HG02943 (cell line): ENCODE data around the gene ARHGEF7.
A peak's percentile ranks its signal among the peaks of the same experiment; 100 is the strongest.

Experiments
- ATAC-seq: cut with Tn5 transposase; IDR thresholded peaks from one replicate; pipeline ENCODE4 v1.9.1; 2021; ENCODE audit warnings: mild to moderate bottlenecking, low read depth, moderate library complexity; ENCODE audit not compliant: unreplicated experiment

The ARHGEF7 gene

GRCh38 chr13:111286749-111287148 is 171.6 kb downstream of the ARHGEF7 start:
- no peak for ATAC-seq

GRCh38 chr13:111287201-111287600 is 172.1 kb downstream of the ARHGEF7 start:
- ATAC-seq, result no peak

GRCh38 chr13:111288276-111288675 is 173.2 kb downstream of the ARHGEF7 start:
- ATAC-seq, result no peak

- ATAC-seq, result no peak
These were observed 174.1 kb downstream of the ARHGEF7 start for GRCh38 chr13:111289251-111289650.

- no peak for ATAC-seq
These were observed 176.8 kb downstream of the ARHGEF7 start for GRCh38 chr13:111291908-111292307.

GRCh38 chr13:111292710-111293485 is 177.8 kb downstream of the ARHGEF7 start:
- ATAC-seq, result no peak

- no peak for ATAC-seq
These were observed 180.8 kb downstream of the ARHGEF7 start for GRCh38 chr13:111295886-111296285.

GRCh38 chr13:111296417-111296816 is 181.3 kb downstream of the ARHGEF7 start:
- ATAC-seq, result no peak

- ATAC-seq, result no peak
These were observed 183.3 kb downstream of the ARHGEF7 start for GRCh38 chr13:111298214-111298975.

GRCh38 chr13:111302045-111302726 is 187.1 kb downstream of the ARHGEF7 start:
- ATAC-seq, result no peak

GRCh38 chr13:111303559-111303958 is 188.4 kb downstream of the ARHGEF7 start:
- no peak for ATAC-seq

- peak; percentile 98 for ATAC-seq
These were observed 189.0 kb downstream of the ARHGEF7 start for GRCh38 chr13:111304041-111304544.

GRCh38 chr13:111304603-111305289 is 189.6 kb downstream of the ARHGEF7 start:
- peak; percentile 41 for ATAC-seq

- no peak for ATAC-seq
These were observed 198.0 kb downstream of the ARHGEF7 start for GRCh38 chr13:111312944-111313590.

- ATAC-seq, result no peak
These were observed 198.9 kb downstream of the ARHGEF7 start for GRCh38 chr13:111313911-111314425.

- no peak for ATAC-seq
These were observed 199.7 kb downstream of the ARHGEF7 start for GRCh38 chr13:111314852-111315251.

- ATAC-seq, result no peak
These were observed 200.4 kb downstream of the ARHGEF7 start for GRCh38 chr13:111315347-111315995.

GRCh38 chr13:111316161-111316730 is 201.1 kb downstream of the ARHGEF7 start:
- no peak for ATAC-seq

GRCh38 chr13:111317042-111317550 is 202.0 kb downstream of the ARHGEF7 start:
- no peak for ATAC-seq
